HG03025 (cell line): ENCODE results near the gene HOXD9.

Experiments
- ATAC-seq: cut with Tn5 transposase; IDR thresholded peaks from one replicate; pipeline ENCODE4 v1.9.1; 2021; ENCODE audit warnings: mild to moderate bottlenecking, moderate library complexity; ENCODE audit not compliant: unreplicated experiment, low FRiP score

HOXD9 gene

GRCh38 chr2:176162911-176163671 lies 40.6 kb downstream of the HOXD9 start:
- ATAC-seq, result no peak

GRCh38 chr2:176163672-176164056 lies 41.1 kb downstream of the HOXD9 start:
- ATAC-seq, result no peak

- no peak for ATAC-seq
Measured at GRCh38 chr2:176164201-176164600, 41.7 kb downstream of the HOXD9 start.

- no peak for ATAC-seq
Measured at GRCh38 chr2:176164611-176165369, 42.3 kb downstream of the HOXD9 start.

GRCh38 chr2:176165370-176166050 lies 43.0 kb downstream of the HOXD9 start:
- no peak for ATAC-seq

DNA sequence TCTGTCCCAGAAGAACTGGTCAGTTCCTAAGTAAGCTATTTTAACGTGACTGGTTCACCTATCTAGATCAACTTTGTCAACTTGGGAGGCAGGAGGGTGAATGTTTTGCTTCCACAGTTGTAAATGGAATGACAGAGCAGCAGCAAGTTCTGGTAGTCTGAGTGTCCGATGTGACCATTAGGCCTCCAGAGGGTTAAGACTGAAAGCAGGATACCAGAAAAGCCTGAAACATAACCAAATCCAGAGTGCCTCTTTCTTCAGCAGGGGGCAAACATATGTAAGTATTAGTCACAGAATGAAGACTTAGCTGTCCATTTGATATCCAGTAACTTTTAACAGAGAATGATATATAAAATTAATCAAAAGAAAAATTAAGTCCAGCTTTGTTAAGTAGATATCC lies 43.8 kb downstream of the HOXD9 start:
- no peak for ATAC-seq

DNA sequence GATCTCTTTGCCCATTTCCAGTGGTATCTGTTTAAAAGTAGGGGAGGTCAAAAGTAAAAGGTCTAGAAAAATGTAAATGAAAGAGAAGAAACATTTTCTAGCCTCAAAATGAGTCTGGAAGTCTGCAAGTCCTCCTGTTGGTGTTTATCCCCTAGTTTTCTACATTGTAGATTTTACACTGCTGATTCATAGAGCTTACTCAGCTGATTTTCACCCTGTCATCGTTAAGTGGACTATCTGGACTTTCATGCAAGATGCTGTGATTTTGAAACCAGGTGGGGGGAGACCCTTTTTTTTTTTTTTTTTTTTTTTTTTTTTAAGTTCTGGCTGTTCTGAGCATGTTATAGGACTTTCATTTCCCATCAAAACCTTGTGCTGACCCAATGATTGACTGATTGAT lies 44.9 kb downstream of the HOXD9 start:
- ATAC-seq, result no peak

DNA sequence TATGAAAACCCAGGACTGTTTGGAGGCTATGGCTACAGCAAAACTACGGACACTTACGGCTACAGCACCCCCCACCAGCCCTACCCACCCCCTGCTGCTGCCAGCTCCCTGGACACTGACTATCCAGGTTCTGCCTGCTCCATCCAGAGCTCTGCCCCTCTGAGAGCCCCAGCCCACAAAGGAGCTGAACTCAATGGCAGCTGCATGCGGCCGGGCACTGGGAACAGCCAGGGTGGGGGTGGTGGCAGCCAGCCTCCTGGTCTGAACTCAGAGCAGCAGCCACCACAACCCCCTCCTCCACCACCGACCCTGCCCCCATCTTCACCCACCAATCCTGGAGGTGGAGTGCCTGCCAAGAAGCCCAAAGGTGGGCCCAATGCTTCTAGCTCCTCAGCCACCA lies 46.7 kb downstream of the HOXD9 start:
- ATAC-seq, result no peak

GRCh38 chr2:176169711-176170110 lies 47.2 kb downstream of the HOXD9 start:
- ATAC-seq, result no peak

DNA sequence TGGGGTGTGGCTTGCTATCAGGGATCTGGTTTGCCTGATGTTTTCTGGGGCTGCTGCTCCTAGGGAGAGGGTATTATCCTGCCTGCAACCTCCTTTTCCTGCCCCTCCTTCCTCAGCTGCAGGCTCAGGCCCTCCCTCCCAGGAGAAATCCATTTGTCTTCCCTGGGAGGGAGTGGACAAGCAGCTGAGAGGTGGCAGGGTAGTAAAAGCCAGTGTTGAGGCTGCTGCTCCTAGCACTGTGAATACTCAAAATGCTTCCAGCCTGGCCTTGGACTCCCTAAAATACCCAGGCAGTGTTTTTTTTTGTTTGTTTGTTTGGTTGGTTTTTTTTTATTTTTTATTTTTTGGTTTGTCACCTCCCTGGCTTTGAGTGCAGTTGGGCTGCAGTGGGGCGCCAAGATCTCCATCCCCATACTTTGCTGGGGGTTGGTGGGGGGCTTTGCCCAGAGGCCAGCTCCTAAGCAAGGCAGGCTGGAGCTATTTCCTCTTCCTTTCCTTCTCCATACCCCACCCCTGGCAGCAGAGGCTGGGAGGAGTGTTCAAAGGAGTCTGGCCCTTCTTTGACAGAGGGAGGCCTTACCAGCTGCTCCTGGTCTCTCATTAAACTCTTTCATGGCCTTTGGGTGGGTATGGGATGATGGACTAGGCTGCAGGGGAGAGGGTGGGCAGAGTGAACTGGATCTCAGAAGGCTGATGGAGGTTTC lies 48.2 kb downstream of the HOXD9 start:
- no peak for ATAC-seq

- no peak for ATAC-seq
Measured at GRCh38 chr2:176171351-176172006, 49.0 kb downstream of the HOXD9 start.

DNA sequence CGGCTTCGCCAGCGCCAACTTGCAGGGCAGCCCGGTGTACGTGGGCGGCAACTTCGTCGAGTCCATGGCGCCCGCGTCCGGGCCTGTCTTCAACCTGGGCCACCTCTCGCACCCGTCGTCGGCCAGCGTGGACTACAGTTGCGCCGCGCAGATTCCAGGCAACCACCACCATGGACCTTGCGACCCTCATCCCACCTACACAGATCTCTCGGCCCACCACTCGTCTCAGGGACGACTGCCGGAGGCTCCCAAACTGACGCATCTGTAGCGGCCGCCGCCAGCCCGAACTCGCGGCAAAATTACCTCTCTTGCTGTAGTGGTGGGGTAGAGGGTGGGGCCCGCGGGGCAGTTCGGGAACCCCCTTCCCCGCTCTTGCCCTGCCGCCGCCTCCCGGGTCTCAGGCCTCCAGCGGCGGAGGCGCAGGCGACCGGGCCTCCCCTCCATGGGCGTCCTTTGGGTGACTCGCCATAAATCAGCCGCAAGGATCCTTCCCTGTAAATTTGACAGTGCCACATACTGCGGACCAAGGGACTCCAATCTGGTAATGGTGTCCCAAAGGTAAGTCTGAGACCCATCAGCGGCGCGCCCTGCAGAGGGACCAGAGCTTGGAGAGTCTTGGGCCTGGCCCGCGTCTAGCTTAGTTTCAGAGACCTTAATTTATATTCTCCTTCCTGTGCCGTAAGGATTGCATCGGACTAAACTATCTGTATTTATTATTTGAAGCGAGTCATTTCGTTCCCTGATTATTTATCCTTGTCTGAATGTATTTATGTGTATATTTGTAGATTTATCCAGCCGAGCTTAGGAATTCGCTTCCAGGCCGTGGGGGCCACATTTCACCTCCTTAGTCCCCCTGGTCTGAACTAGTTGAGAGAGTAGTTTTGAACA lies 49.7 kb downstream of the HOXD9 start:
- no peak for ATAC-seq

- no peak for ATAC-seq
Measured at GRCh38 chr2:176172895-176173566, 50.5 kb downstream of the HOXD9 start.

GRCh38 chr2:176173567-176174381 lies 51.3 kb downstream of the HOXD9 start:
- ATAC-seq, result no peak

- no peak for ATAC-seq
Measured at GRCh38 chr2:176174382-176174823, 51.9 kb downstream of the HOXD9 start.
